Posterior vena cava (tissue), 2 donors: ENCODE measurements around the gene MANSC1. TPM values are rescaled to one million over a fixed set of nuclear protein-coding genes. Genes with fewer than 3 reads are reported as not detected.

Experiments used
- DNase-seq: peaks from one replicate; pipeline ENCODE4 v3.0.0-alpha.2; 2020; ENCODE audit warnings: low spot score
- intact Hi-C, 2 donors: fragments of 100-400 bp; cut with DNase I; formaldehyde crosslinking; loops; one replicate each; pipeline versions ENCODE4 v1.14.1 to v1.14.2; 2022 to 2023
- total RNA-seq, 2 donors: library from RNA; stranded (reverse); fragmentation: NEBNext Ultra II Directional; extraction: Animal tissue kit (Norgen Biotek cat#: 25700); gene quantifications; one replicate each; pipeline ENCODE4 v1.2.1, GENCODE V29; 2021
- donor health status: DM: yes; HTN: yes; CAD: no.
- donor health status: DM: yes; HTN: yes; CAD: no.

The MANSC1 gene
- total RNA-seq, 2 donors from 2014 or later = 20.3 to 23.2 TPM

GRCh38 chr12:12286441-12286840 lies 63.6 kb downstream of the MANSC1 start:
- intact Hi-C loops = no loop called here
- DNase-seq = no peak

- intact Hi-C loops = no loop called here
Measured at GRCh38 chr12:12282761-12283425, 67.1 kb downstream of the MANSC1 start.

DNA sequence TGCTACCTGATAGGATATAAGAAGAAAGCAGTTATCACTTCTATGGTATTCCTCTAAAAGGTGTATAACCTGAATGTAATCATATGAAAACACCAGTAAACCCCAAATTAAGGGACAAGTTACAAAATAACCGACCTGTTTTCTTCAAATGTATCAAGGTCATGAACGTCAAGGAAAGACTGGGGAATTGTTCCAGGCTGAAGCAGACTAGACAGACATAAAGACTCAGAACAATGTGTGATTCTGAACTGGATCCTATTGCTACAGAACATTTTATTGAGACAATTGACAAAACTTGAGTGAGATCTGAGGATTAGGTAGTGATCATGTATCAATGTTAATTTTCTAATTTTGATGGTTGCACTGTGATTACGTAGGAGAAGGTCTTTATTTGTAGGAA lies 67.8 kb downstream of the MANSC1 start:
- intact Hi-C loops = no loop called here
- no peak for DNase-seq

More at GRCh38 chr12:12282761-12283425, 67.1 kb downstream of the MANSC1 start:
- DNase-seq = no peak

- no peak for DNase-seq
- intact Hi-C loops = no loop called here
Measured at GRCh38 chr12:12281134-12281533, 68.9 kb downstream of the MANSC1 start.

GRCh38 chr12:12278899-12279298 lies 71.1 kb downstream of the MANSC1 start:
- intact Hi-C loops = no loop called here
- no peak for DNase-seq

Other genes with a start within 250 kb of the MANSC1 start
- 10 to 100 TPM; 27.7 to 29.3 TPM for gene LRP6, start 83.2 kb downstream of the MANSC1 start, total RNA-seq
- gene BORCS5, start 6.8 kb upstream of the MANSC1 start, total RNA-seq = 10 to 100 TPM; 11.6 to 17.9 TPM
- 10 to 100 TPM; 14.8 to 19.5 TPM for gene DUSP16, start 212.6 kb upstream of the MANSC1 start, total RNA-seq